GM23338 (cell line): ENCODE measurements around the gene DNAJC22. TPM values are rescaled to one million over a fixed set of nuclear protein-coding genes. Genes with fewer than 3 reads are reported as not detected.

Experiments used
- ATAC-seq: fragments of 200-7000 bp; cut with Tn5 transposase; 3 replicates; pipeline ENCODE4 v1.9.1; 2020
- DNase-seq: peaks from one replicate; pipeline ENCODE4 v3.0.0-alpha.2; 2015; ENCODE audit warnings: low spot score
- H2AFZ ChIP-seq: fragments of 200-600 bp; sonication (generic); 2 replicates; pipeline ENCODE4 v1.8.0; 2016; ENCODE audit warnings: antibody characterized with exemption, mild to moderate bottlenecking, moderate library complexity
- H3F3A ChIP-seq: fragments of 200-600 bp; sonication (generic); replicated peaks from 2 replicates; pipeline ENCODE4 v1.8.0; 2017; ENCODE audit warnings: antibody characterized with exemption, mixed run types, low read depth
- H3K27ac ChIP-seq: fragments of 200-600 bp; sonication (generic); 2 replicates; pipeline ENCODE4 v1.6.1; 2016; ENCODE audit warnings: low read depth
- H3K27me3 ChIP-seq: fragments of 200-600 bp; sonication (generic); 2 replicates; pipeline ENCODE4 v1.8.0; 2016; ENCODE audit warnings: mild to moderate bottlenecking, mixed run types, moderate library complexity; ENCODE audit not compliant: insufficient read depth
- H3K36me3 ChIP-seq: fragments of 200-600 bp; sonication (generic); 2 replicates; pipeline ENCODE4 v1.8.0; 2016; ENCODE audit warnings: mild to moderate bottlenecking; ENCODE audit not compliant: insufficient read depth
- H3K4me1 ChIP-seq: fragments of 200-600 bp; sonication (generic); 2 replicates; pipeline ENCODE4 v1.8.0; 2016; ENCODE audit warnings: mild to moderate bottlenecking, moderate library complexity; ENCODE audit not compliant: insufficient read depth
- H3K4me2 ChIP-seq: fragments of 200-600 bp; sonication (generic); 2 replicates; pipeline ENCODE4 v1.7.1; 2017; ENCODE audit warnings: mixed run types
- H3K4me3 ChIP-seq: fragments of 200-600 bp; sonication (generic); 2 replicates; pipeline ENCODE4 v1.6.1; 2016; ENCODE audit warnings: mixed run types
- H3K79me2 ChIP-seq: fragments of 200-600 bp; sonication (generic); replicated peaks from 2 replicates; pipeline ENCODE4 v1.8.0; 2017; ENCODE audit warnings: mild to moderate bottlenecking; ENCODE audit not compliant: insufficient read depth
- H3K9me2 ChIP-seq: fragments of 200-600 bp; sonication (generic); 2 replicates; pipeline ENCODE4 v1.8.0; 2017; ENCODE audit not compliant: insufficient read depth
- H4K20me1 ChIP-seq: fragments of 200-600 bp; sonication (generic); replicated peaks from 2 replicates; pipeline ENCODE4 v1.8.0; 2017; ENCODE audit warnings: mild to moderate bottlenecking; ENCODE audit not compliant: insufficient read depth
- H3K27ac Mint-ChIP-seq: 2 replicates; pipeline ENCODE4 v1.8.0; 2020; ENCODE audit warnings: inconsistent platforms, mild to moderate bottlenecking, moderate library complexity, mixed read lengths
- H3K27me3 Mint-ChIP-seq: 3 replicates; pipeline ENCODE4 v1.8.0; 2022; ENCODE audit warnings: low read depth, mild to moderate bottlenecking, moderate library complexity, mixed read lengths, inconsistent platforms; ENCODE audit not compliant: insufficient read depth, poor library complexity
- H3K36me3 Mint-ChIP-seq: 3 replicates; pipeline ENCODE4 v1.8.0; 2021; ENCODE audit warnings: low read depth, mild to moderate bottlenecking, inconsistent platforms, moderate library complexity, mixed read lengths
- H3K4me1 Mint-ChIP-seq: 3 replicates; pipeline ENCODE4 v1.8.0; 2020; ENCODE audit warnings: mild to moderate bottlenecking, inconsistent platforms, mixed read lengths
- H3K4me3 Mint-ChIP-seq: 3 replicates; pipeline ENCODE4 v1.8.0; 2021; ENCODE audit warnings: moderate library complexity, mild to moderate bottlenecking, inconsistent platforms, mixed read lengths
- H3K9me3 Mint-ChIP-seq: 3 replicates; pipeline ENCODE4 v1.8.0; 2020; ENCODE audit warnings: moderate library complexity, mild to moderate bottlenecking, inconsistent platforms, mixed read lengths
- CREB1 ChIP-seq: fragments of 250-450 bp; sonication (Bioruptor Pico); IDR thresholded peaks from 2 replicates; pipeline ENCODE4 v1.5.0; 2020; ENCODE audit warnings: low read depth, mild to moderate bottlenecking, moderate library complexity
- CTCF ChIP-seq, 2 experiments: fragments of 200-600 bp in 1 of 2; sonication (generic) in 1 of 2; conservative IDR thresholded peaks; 2 replicates each; pipeline versions ENCODE4 v1.5.1 to v1.6.1; 2016 to 2017; ENCODE audit warnings: antibody characterized with exemption in 2 of 2, low read depth in 2 of 2, mild to moderate bottlenecking in 2 of 2, moderate library complexity in 1 of 2
- EZH2 ChIP-seq: fragments of 200-600 bp; sonication (generic); IDR thresholded peaks from one replicate; pipeline ENCODE4 v1.8.0; 2017; ENCODE audit warnings: antibody characterized with exemption, mild to moderate bottlenecking, low read depth; ENCODE audit not compliant: unreplicated experiment
- EZH2phosphoT487 ChIP-seq: fragments of 200-600 bp; sonication (generic); IDR thresholded peaks from one replicate; pipeline ENCODE4 v1.8.1; 2018; ENCODE audit warnings: antibody characterized with exemption; ENCODE audit not compliant: unreplicated experiment
- JUNB ChIP-seq: IDR thresholded peaks from one replicate; pipeline ENCODE4 v1.6.1; 2016; ENCODE audit warnings: antibody characterized with exemption; ENCODE audit not compliant: unreplicated experiment
- NANOG ChIP-seq: IDR thresholded peaks from 2 replicates; pipeline ENCODE4 v1.6.1; 2016; ENCODE audit warnings: antibody characterized with exemption, borderline replicate concordance
- REST ChIP-seq: IDR thresholded peaks from one replicate; pipeline ENCODE4 v1.6.1; 2018; ENCODE audit warnings: antibody characterized with exemption; ENCODE audit not compliant: unreplicated experiment
- STAT1 ChIP-seq: IDR thresholded peaks from one replicate; pipeline ENCODE4 v1.6.1; 2016; ENCODE audit warnings: antibody characterized with exemption; ENCODE audit not compliant: unreplicated experiment
- ZNF114 ChIP-seq: fragments of 250-450 bp; sonication (Bioruptor Pico); IDR thresholded peaks from 2 replicates; pipeline ENCODE4 v1.5.0; 2020; ENCODE audit warnings: mild to moderate bottlenecking, moderate library complexity
- ZNF331 ChIP-seq: fragments of 250-450 bp; sonication (Bioruptor Pico); IDR thresholded peaks from 2 replicates; pipeline ENCODE4 v1.5.0; 2020; ENCODE audit warnings: low read depth, mild to moderate bottlenecking, moderate library complexity
- polyA plus RNA-seq: library from polyadenylated mRNA; unstranded; fragments of >200 nt; fragmentation: Nextera tagmentation; extraction: Ambion mirVana; gene quantifications from 2 replicates; pipeline ENCODE4 v1.2.1, GENCODE V29; 2016
- total RNA-seq: library from RNA; depleted of rRNA; stranded (reverse); fragments of >200 nt; shearing (Covaris generic); gene quantifications from 2 replicates; pipeline ENCODE4 v1.2.3, GENCODE V29; 2014

Gene DNAJC22
- total and polyA plus RNA-seq, 2 experiments from 2014 or later: 0.10 TPM; not detected in 1

- H3K4me3 ChIP-seq: peak overlapping the region; percentile 36; the same call in 1 of the 2 replicates
- Mint-ChIP-seq H3K27ac (no peak overlapping the region), H3K4me1 (peaks cover 11% of the 10 kb centered on the region), H3K9me3 (no peaks in the 10 kb centered on the region; the same call in 2 of the 3 replicates), H3K36me3 (no peaks in the 10 kb centered on the region; the same call in 2 of the 3 replicates), H3K27me3 (peaks cover 9% of the 10 kb centered on the region), H3K4me3 (no peak overlapping the region)
- no peak for TF ChIP-seq REST
- TF ChIP-seq CTCF (conservative IDR thresholded peaks at IDR 0.05; ENCODE audit: low read depth in 2 of 2): peak; percentile 72 to 80
- DNase-seq: peak; percentile 96
- no peak overlapping the region for H2AFZ ChIP-seq
- peak overlapping the region; percentile 68; the same call in 1 of the 2 replicates for H3K4me2 ChIP-seq
- H3K27me3 ChIP-seq: no peaks in the 10 kb centered on the region
- peaks cover 24% of the 10 kb centered on the region for H3K79me2 ChIP-seq
- H3K4me1 ChIP-seq: 0 out of 2 replicates have a peak, but pooled peaks cover 6% of the 10 kb centered on the region
- H3K27ac ChIP-seq: no peak overlapping the region
- H3K9me2 ChIP-seq: no peaks in the 10 kb centered on the region
- H4K20me1 ChIP-seq: peaks cover 5% of the 10 kb centered on the region
- peak; percentile 99 for ATAC-seq
- H3K36me3 ChIP-seq: no peaks in the 10 kb centered on the region
- peaks cover 5% of the 10 kb centered on the region; the same call in 1 of the 2 replicates for H3F3A ChIP-seq
These were observed 42.1 kb downstream of the DNAJC22 start for GRCh38 chr12:49388682-49389386.

GRCh38 chr12:49389387-49389703 lies 42.7 kb downstream of the DNAJC22 start:
- Histone ChIP-seq H3F3A (peaks cover 5% of the 10 kb centered on the region; the same call in 1 of the 2 replicates), H3K79me2 (peaks cover 19% of the 10 kb centered on the region), H2AFZ (0 out of 2 replicates have a peak overlapping the region, but pooled peaks have one; percentile 35), H3K9me2 (no peaks in the 10 kb centered on the region), H3K4me1 (0 out of 2 replicates have a peak, but pooled peaks cover 6% of the 10 kb centered on the region), H3K4me3 (peak overlapping the region; percentile 36; the same call in 1 of the 2 replicates), H3K27ac (no peak overlapping the region; the same call in 1 of the 2 replicates), H3K4me2 (peak overlapping the region; percentile 68), H3K36me3 (0 out of 2 replicates have a peak, but pooled peaks cover under 1% of the 10 kb centered on the region), H3K27me3 (no peaks in the 10 kb centered on the region), H4K20me1 (peaks cover 5% of the 10 kb centered on the region)
- Mint-ChIP-seq H3K4me3 (no peak overlapping the region), H3K4me1 (peaks cover 11% of the 10 kb centered on the region), H3K27me3 (peaks cover 9% of the 10 kb centered on the region), H3K27ac (no peak overlapping the region), H3K36me3 (peaks cover 5% of the 10 kb centered on the region; the same call in 2 of the 3 replicates), H3K9me3 (no peaks in the 10 kb centered on the region; the same call in 2 of the 3 replicates)
- ATAC-seq (no peak), DNase-seq (no peak)
- TF ChIP-seq CREB1 (CRISPR knock-in tag) (no peak), STAT1 (no peak), JUNB (no peak), REST (no peak), ZNF331 (CRISPR knock-in tag) (no peak), EZH2phosphoT487 (no peak), EZH2 (no peak), NANOG (no peak), ZNF114 (CRISPR knock-in tag) (no peak)
